ENCODE data around the gene PDXP.
"Not testable (repeated sequence)": the region's sequence is repeated elsewhere in the genome, so short reads cannot be mapped to it uniquely, and the experiment has no call there.

The PDXP gene

DNA sequence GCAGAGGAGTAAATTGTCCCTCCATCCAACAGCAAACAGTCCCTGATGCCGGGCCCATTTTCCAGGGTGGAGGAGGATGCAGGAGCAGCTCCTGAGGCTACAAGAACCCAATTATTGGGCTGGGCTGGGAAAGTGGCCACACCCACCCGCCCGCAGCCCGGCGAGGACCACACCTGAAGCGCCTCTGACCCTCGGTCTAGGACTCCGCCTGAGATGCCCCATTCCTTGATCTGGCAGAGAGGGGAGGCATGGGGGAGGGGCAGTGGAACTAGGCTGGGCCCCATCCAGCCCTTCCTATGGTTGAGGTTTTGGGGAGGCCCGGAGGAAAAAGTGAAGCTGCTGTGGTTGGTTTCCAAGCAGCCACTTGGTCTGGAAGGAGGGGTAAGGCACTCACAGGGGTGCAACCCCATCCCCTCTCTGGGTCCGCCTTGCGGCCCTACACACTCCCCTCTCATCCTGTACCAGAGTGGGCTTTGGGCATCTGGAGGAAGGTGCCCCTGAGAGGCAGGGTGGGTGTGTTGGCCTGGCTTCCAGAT lies 14.5 kb downstream of the PDXP start:
- no peak for DNase-seq (ENCODE audit: low read depth in 1 of 2, low spot score in 1 of 2)

DNA sequence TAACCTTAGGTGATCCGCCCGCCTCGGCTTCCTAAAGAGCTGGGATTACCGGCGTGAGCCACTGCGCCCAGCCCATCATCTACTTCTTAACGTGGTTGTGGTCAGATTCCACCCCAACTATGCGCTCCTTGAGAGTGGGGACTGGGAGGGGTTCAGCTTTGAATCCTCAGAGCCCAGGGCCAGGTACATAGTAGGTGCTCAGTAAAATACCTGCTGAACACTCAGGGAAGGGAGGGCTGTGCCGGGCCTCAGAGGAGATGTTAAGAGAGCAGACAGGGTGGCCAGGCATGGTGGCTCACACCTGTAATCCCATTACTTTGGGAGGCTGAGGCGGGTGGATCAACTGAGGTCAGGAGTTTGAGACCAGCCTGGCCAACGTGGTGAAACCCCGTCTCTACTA lies 15.7 kb downstream of the PDXP start:
- no peak for DNase-seq (ENCODE audit: low read depth in 1 of 2, low spot score in 1 of 2)

DNA sequence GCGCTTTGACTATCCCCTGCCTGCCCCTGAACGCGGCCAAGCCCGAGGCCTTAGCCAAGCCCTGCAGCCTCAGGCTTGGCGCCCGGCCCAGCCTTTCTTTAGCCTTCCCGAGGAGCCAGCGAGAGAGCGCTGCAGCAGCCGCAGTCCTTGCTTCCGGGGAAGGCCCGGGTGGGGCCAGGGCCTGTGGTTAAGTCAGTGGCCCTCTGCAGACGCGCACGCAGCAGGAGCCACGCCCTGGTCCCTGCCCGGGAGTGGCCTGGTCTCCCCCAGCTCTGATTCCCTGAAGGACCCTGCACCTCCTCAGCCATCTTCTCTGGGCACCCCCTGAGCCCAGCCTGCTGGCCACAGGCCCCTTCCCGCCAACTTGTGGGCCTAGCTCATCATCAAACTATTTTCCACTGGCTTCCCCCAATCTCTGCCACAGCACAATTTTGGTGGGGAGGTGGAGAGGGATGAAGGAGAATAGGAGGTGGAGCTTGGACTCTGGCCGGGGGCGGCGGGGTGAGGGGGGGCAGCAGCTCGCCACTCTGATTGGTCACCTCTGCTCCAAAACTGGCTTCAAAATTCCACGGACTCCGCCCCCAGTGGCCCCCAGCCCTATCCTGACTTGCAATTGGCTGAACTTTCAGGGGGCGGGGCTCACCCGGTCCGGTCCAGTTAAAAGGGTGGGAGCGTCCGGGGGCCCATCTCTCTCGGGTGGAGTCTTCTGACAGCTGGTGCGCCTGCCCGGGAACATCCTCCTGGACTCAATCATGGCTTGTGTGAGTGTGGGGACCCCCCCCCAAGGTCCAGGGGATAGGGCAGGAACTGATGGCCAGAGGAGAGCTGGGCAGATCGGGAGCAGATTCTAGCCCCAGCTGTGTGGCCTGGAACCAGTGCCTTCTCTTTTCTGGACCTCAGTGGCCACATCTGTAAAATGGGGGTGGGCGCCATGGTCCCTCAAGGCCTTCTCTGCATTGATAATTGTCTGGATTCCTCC lies 16.7 kb downstream of the PDXP start, which contains the start of gene LGALS1:
Gene LGALS1, plus strand, starts transcription at position 686 of the 979 bp plus-strand sequence. Its CDS starts 67 bp downstream, at position 753.
- DNase-seq (ENCODE audit: low read depth in 1 of 2, low spot score in 1 of 2), result no peak

DNA sequence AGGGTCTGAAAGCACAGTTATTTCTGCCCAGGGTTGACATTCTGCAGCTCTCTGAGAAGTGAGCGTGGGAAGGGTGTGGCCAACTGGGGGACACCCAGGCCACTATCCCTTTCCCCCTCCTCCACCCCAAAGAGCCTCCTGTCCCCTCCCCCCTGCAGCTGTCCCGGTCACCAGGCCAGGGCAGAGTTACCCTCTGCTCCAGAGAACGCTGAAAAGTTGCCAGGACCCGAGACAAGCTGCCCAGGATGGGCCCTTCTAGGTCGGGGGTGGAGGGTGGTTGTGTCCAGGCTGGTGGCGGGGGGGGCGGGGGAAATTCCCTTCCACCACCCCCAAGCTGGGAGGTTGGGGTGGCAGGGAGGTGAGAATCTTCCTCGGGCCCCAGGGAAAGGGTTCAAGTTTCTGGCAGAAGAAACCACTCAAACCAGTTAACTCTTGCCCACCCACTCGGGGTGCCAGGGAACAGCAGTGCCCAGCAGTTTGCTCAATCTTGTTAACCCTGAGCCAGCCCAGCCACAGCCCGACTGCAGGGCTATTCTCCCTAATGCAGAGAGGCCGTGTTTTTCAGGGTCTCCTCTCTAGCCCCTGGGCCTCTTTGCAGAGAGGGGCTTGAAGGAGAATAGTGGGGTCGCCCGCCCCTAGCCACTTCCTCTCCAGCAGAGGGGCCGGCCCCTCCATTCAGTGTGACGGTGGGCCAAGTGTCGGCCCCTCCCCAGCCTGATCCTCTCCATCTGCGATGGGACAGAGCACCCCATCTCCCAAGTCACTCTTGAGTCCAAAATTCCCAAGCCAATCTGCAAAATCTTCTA lies 17.6 kb downstream of the PDXP start:
- DNase-seq (ENCODE audit: low read depth in 1 of 2, low spot score in 1 of 2), result no peak

DNA sequence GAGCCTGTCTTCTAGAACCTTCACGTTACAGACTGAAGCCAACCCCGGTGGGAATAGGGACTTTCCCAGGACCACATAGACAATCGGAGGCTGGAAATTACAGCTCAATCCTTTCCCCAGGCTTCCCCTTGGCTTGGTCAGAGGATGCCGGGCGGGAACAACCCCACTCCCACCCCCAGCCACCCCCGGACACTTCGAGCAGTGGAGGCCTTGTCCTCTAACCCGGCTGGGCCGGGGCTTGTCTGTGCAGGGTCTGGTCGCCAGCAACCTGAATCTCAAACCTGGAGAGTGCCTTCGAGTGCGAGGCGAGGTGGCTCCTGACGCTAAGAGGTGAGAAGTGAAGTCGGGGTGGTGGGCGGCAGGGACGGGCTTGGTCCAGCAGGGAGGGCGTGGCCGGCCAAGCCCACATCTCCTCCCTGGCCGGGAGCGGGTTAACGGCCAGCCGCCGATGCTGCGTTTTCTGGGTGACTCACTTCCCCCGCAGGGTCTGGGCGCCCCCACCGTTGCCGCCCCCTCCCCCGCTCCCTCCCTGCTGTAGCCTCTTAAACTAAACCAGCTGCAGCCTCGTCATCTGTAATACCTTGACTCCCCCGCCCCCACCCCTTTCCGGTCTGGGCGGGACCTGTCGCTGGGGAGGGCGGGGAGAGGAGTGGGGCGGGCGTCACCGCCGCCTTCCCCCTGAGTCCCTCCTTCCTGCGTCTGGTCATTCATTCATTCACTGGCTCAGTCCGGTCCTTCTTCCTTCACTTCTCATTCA lies 18.4 kb downstream of the PDXP start:
- DNase-seq (ENCODE audit: low read depth in 1 of 2, low spot score in 1 of 2), result peak; percentile 86 to 87

DNA sequence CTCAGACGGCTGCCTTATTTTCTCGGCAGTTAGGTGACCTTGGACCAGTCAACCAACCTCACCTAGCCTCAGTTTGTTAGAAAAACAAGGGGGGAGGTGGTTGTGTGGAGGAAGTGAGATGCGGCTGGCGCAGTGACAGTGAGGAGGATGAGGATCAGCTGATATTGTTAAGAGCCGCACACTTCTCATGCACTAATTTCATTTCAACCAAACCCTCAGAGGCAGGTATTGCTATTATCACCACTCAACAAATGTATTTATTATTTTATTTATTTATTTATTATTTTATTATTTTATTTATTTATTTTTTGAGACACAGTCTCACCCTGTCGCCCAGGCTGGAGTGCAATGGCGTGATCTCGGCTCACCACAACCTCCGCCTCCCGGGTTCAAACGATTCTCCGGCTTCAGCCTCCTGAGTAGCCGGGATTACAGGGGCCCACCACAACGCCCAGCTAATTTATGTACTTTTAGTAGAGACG lies 19.0 kb downstream of the PDXP start:
- no peak for DNase-seq (ENCODE audit: low read depth in 1 of 2, low spot score in 1 of 2)

DNA sequence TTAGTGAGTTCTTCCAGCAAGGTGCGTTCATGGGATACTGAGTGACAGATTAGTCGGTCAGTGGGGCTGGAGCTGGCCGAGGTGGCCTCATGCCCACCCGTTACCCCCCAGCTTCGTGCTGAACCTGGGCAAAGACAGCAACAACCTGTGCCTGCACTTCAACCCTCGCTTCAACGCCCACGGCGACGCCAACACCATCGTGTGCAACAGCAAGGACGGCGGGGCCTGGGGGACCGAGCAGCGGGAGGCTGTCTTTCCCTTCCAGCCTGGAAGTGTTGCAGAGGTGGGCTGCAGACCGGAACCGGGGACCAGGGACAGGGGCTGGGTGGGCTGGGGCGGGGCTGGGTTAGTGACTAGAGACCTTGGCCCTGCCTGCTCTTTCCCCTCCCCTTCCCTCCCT lies 19.8 kb downstream of the PDXP start:
- no peak for DNase-seq (ENCODE audit: low read depth in 1 of 2, low spot score in 1 of 2)

DNA sequence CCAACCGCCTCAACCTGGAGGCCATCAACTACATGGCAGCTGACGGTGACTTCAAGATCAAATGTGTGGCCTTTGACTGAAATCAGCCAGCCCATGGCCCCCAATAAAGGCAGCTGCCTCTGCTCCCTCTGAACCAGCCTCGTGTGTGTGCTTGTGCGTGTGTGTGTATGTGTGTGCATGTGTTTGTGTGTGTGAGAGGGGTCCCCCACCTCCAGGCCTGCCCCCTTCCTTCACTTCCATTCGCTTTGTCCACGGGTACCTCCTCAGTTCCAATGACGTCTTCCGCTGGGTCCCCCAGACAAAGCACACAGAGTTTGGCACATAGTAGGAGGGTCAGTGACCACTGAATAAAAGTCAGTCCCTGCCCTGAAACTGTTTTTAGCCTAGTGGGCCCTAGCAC lies 21.1 kb downstream of the PDXP start:
- DNase-seq (ENCODE audit: low read depth in 1 of 2, low spot score in 1 of 2), result no peak

DNA sequence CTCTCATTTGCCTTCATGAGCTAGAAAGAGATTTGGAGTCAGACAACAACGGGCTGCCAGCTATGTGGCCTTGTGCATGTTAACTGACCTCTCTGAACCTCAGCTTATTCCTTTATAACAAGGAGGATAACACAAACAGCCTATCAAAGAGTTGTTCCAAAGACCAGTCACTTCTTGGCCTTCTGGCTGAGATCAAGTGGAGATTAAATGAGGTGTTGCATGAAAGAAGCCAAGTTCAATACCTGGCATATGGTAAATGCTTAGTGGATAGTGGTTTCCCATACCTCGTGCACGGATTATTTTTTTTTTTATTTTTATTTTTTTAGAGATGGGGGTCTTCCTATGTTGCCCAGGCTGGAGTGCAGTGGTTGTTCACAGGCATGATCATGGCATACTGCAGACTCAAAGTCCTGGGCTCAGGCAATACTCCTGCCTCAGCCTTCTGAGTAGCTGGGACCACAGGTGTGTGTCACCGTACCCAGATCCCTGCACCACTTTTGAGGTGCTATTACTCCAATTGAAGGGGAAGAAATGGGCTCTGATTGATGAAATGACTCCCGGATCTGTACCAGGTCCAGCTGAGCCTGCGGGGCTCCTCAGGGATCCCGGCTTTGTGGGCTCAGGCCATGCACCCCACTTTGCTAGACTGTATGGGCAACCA lies 21.8 kb downstream of the PDXP start:
- DNase-seq (ENCODE audit: low read depth in 1 of 2, low spot score in 1 of 2), result no peak

DNA sequence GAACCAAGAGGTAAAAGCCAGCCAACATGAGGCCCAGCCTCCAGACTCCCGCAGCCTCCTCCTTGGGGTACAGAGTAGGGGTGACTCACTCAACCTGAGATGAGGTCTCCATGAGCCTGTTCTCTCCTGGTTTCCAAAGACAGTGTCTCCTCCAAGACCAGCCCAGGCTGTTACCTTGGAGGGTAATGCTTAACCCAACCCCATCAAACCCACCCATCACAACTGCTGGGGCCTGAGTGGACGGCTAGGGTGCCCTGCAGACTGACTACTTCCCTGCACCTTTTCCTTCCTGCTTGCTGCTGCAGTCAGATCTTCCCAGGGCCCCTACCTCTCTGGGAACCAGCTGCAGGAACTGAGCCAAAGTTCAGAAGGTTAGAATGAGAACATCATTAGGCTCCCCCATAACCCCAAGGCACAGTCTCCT lies 22.5 kb downstream of the PDXP start:
- no peak for DNase-seq (ENCODE audit: low read depth in 1 of 2, low spot score in 1 of 2)

DNA sequence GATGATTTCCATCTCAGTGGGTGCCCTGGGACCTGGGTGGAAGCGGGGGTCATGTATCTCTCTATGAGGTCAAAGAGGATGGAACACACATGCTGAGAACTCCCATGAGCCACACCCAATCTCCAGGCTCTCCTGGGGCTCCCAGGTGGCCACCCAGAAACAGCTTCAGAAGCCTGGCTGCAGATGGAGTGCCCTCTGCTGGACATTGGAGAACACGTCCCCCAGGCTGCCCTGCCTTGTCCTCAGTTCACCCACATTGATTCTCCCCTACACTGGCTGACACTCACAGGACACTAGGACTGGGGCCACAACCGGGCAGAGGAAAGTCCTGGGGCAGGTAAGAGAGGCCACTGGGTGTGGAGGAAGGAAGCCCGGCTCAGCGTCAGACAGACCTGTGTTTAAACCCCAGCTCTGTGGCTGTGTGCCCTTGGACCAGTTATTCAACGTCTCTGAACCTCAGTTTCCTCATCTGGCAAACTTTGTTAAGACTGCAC lies 23.1 kb downstream of the PDXP start:
- peak in 1 of 2 donors; percentile 69 for DNase-seq (ENCODE audit: low read depth in 1 of 2, low spot score in 1 of 2)

DNA sequence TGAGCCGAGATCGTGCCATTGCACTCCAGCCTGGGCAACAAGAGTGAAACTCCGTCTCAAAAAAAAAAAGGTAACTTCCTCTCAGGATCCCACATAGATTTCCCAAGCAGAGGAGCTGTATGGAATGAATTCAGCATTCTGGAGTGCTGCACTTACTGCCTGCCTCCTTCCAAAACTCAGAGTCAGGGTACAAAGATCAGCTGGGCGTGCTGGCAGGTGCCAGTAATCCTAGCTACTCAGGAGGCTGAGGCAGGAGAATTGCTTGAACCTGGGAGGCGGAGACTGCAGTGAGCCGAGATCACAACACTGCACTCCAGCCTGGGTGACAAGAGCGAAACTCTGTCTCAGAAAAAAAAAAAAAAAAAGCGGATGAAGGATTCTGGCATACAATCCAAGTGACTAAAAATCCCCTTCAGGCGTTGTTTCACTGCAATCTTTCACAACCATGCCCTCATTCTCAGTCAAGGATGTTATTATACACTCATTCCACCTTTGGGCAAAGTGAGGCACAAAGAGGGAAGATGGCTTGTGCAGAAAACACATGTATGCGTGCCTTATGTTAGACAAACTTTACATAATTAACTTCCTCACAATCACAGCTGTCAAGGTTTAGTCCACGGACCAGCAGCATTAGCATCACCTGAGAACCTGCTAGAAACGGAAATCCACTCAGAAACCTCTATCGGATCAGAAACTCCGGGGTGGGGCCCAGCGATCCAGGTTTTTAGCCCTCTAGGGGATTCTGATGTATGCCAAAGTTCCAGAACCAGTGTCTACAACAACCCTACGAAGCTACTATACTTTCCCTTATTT lies 26.5 kb downstream of the PDXP start:
- no peak for DNase-seq (ENCODE audit: low read depth in 1 of 2, low spot score in 1 of 2)

DNA sequence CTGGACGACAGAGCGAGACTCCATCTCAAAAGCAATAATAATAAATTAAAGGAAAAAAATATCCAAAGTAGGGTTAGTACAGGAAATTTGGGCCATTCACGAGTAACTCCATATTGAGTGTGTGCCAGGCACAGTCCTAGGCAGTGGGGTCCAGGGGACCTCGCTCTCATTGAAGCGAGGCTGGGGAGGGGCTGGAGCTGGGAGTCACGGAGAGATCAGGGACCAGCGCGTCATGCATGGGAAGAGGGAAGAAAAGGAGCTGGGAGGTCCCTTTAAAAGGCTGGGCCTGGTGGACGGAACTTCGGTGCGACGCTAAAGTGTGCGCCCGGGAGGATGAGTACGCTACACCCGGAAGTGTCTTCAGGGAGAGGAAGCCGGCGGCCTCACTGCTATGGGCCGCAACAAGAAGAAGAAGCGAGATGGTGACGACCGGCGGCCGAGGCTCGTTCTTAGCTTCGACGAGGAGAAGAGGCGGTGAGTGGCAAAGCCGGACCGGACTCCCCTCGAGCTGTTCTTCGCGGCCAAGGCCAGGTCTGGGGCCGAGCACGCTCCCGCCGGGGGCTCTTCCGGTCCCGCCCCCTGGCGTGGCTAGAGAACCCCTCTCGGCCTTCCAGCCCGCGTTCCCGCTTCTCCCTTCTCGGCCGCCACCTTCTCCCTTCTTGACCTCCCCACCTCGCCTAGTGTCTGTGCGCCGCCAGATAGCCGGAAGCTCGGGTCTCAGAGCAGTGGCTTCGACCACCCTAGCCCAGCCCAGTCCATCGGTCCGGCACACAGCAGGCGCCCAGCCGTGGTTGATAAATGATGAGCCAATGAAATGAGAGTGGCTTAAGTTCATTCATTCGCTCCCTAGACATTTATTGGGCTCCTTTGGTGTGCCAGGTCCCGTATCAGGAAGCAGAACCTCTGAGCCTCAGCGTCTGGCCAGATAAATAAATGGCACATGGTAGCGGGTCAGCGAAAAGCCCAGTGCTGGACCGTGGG lies 27.8 kb downstream of the PDXP start, which contains the start of gene NOL12:
Gene NOL12, plus strand, starts transcription at position 342 of the 981 bp plus-strand sequence. Its CDS starts 50 bp downstream, at position 392.
- peak; percentile 66 to 67 for DNase-seq (ENCODE audit: low read depth in 1 of 2, low spot score in 1 of 2)

DNA sequence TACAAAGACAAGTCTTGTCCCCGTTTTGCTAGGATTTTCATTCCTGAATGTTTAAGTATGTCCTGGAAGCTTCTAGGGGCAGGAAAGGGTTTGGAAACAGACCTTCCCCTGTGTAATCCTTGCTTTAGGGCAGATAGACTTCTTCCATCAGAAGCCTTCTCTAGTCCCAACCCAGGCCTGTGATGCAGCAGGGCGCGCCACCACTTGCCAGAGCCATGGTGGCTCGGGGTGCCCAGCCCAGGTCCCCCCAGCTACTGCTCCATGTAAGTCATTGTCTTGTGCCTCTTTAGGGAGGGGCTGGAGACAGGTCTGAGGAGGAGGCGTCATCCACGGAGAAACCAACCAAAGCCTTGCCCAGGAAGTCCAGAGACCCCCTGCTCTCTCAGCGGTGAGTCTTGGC lies 31.9 kb downstream of the PDXP start:
- no peak for DNase-seq (ENCODE audit: low read depth in 1 of 2, low spot score in 1 of 2)

DNA sequence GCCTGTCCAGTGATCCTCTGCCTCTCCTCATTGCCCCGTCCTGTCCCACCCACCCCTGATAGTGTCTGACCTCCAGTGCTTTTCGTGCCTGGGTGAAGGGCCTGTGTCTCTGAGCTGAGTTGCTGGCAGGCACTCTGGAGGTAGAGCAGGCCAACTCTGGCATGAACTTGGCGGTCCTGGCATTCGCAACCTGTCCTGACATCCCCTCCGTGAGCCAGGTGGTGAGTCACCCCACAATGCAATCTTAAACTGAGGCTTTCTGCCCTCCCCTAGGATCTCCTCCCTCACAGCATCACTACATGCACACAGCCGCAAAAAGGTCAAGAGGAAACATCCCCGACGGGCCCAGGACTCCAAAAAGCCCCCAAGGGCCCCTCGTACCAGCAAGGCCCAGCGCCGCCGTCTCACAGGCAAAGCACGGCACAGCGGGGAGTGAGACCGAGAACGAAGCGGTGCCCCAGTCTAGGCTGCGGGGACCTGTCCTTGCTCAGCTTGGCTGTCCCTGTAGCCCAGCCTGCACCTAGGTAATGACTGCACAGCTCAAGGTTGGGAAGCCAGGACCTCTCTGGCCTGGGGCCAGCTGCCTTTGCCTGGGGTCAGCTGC lies 32.5 kb downstream of the PDXP start:
- no peak for DNase-seq (ENCODE audit: low read depth in 1 of 2, low spot score in 1 of 2)

DNA sequence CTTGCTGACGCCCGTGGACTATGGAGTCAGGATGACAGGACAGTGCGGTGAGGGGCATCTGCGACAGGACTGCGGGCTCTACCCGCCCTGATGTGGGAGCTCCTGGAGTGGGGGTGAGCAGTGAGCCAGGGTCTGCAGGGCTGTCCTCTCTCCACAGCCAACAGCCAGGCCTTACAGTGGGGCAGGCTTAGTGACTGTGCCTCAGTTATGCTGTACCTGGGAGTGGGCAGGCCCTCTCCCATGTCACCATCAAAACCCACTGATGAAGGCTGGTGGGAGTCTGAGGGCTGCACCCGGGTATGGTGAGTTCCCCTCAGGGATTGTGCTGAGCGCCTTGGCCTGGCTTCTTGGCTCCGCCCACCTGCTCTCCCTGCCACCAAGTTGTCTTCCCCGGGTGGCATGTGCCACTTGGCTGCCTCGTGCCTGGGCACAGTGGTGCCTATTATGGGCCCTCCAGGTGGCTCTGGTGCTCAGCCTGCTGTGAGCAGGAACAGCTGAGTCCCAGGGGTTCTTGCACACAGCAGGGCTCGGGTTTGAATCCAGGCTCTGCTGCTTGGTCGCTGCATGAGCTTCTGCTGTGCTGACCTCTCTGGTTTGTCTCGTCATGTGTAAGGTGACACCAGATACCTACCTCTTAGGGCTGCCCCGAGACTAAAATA lies 34.2 kb downstream of the PDXP start:
- no peak for DNase-seq (ENCODE audit: low read depth in 1 of 2, low spot score in 1 of 2)

DNA sequence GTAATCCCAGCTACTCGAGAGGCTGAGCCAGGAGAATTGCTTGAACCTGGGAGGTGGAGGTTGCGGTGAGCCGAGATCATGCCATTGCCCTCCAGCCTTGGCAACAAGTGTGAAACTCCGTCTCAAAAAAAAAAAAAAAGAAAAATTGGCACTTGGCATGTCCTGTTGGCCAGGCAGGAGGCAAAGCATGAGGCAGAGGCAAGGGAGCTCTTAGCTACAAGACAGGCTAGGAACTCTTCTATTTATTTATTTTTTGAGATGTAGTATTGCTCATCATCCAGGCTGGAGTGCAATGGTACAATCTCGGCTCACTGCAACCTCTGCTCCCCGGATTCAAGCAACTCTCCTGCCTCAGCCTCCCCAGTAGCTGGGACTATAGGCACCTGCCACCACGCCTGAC lies 35.6 kb downstream of the PDXP start:
- not testable (repeated sequence) for DNase-seq (ENCODE audit: low read depth in 1 of 2, low spot score in 1 of 2)

Measured in activated CD4-positive, alpha-beta T cell treated with anti-CD3 and anti-CD28 coated beads, Interleukin-2, amount 50 U/mL, for 24 hours (primary cell).